SK-N-SH treated with all-trans-retinoic acid at 6 μM for 48 hours (cell line): ENCODE measurements around the gene FAM184B.

Experiments
- ZFP30 ChIP-seq: fragments of 450-650 bp; formaldehyde crosslinking; IDR thresholded peaks from 2 replicates; pipeline ENCODE4 v1.5.0; 2022; ENCODE audit warnings: mild to moderate bottlenecking, moderate library complexity
- ZNF70 ChIP-seq: fragments of 450-650 bp; formaldehyde crosslinking; IDR thresholded peaks from 2 replicates; pipeline ENCODE4 v1.5.0; 2020; ENCODE audit warnings: mild to moderate bottlenecking, moderate library complexity
- ZNF8 ChIP-seq: fragments of 450-650 bp; formaldehyde crosslinking; IDR thresholded peaks from 2 replicates; pipeline ENCODE4 v1.5.0; 2020; ENCODE audit warnings: mild to moderate bottlenecking, moderate library complexity

GRCh38 chr4:17595471-17596005 is 185.9 kb downstream of the FAM184B start:
- TF ChIP-seq ZNF8 (CRISPR knock-in tag) (no peak), ZFP30 (CRISPR knock-in tag) (no peak), ZNF70 (CRISPR knock-in tag) (no peak)
